Fibroblast of mammary gland (primary cell): Measurements from ENCODE around the gene UBL7.

Experiments
- DNase-seq: peaks from one replicate; pipeline ENCODE4 v3.0.0-alpha.2; 2010; ENCODE audit warnings: low read depth
- H3K4me3 ChIP-seq: 2 replicates; pipeline ENCODE4 v1.5.1; 2011; ENCODE audit warnings: low read depth, mild to moderate bottlenecking, low read length, moderate library complexity; ENCODE audit not compliant: control insufficient read depth
- TF ChIP-seq, protein P1 (sequence below): conservative IDR thresholded peaks from 2 replicates; pipeline ENCODE4 v1.5.1; 2011; ENCODE audit warnings: low read depth, low read length, inconsistent platforms; ENCODE audit not compliant: control insufficient read depth, insufficient read depth

Gene UBL7

DNA sequence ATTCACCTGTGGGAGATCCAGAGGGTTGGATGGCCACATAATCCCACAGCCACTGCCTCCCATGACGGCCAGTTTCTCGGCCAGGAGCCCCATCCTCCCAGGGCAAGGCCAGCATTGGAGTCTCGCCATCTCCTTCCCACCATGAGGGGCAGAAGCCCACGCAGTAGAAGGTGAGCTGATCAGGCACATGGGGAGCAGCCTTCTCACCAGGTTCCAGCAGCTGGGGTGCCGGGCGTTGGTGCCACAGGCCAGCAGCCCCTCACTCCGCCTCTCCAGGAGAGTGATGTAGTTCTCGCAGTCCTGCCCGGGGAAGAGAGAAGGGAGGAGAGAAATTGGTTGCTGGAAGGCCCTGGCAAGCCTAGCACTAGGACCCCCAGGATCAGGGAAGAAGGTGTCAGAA lies 43.3 kb downstream of the UBL7 start:
- H3K4me3 ChIP-seq: no peak overlapping the region
- TF ChIP-seq, protein P1, sequence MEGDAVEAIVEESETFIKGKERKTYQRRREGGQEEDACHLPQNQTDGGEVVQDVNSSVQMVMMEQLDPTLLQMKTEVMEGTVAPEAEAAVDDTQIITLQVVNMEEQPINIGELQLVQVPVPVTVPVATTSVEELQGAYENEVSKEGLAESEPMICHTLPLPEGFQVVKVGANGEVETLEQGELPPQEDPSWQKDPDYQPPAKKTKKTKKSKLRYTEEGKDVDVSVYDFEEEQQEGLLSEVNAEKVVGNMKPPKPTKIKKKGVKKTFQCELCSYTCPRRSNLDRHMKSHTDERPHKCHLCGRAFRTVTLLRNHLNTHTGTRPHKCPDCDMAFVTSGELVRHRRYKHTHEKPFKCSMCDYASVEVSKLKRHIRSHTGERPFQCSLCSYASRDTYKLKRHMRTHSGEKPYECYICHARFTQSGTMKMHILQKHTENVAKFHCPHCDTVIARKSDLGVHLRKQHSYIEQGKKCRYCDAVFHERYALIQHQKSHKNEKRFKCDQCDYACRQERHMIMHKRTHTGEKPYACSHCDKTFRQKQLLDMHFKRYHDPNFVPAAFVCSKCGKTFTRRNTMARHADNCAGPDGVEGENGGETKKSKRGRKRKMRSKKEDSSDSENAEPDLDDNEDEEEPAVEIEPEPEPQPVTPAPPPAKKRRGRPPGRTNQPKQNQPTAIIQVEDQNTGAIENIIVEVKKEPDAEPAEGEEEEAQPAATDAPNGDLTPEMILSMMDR: no peak
- DNase-seq: no peak

DNA sequence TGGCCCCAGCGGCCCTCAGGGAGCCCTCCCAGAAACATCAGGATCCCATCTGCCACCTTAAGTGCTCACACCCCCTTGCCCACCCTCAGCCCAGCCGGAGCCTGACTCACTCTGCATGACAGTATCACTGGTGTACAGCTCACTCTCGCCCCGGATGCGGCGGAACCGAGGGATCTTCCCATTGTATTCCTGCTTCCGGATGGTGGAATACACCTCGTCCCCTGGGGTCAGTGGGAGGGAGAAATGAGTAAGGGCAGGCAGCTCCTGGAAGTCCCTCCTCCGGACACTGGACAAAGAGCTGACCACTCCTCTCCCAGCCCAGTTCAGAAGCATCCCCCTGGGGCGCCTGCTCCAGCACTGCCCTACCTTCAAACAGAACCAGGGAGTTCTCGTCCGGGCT lies 43.7 kb downstream of the UBL7 start:
- no peak overlapping the region for H3K4me3 ChIP-seq
- peak; percentile 95 for DNase-seq
- TF ChIP-seq, protein P1: no peak

- H3K4me3 ChIP-seq: no peak overlapping the region
- TF ChIP-seq, protein P1: no peak
- peak; percentile 40 for DNase-seq
These were observed 44.7 kb downstream of the UBL7 start for GRCh38 chr15:74415966-74416916.

GRCh38 chr15:74414603-74415338 lies 46.2 kb downstream of the UBL7 start:
- DNase-seq: no peak
- TF ChIP-seq, protein P1: no peak
- no peak overlapping the region for H3K4me3 ChIP-seq

GRCh38 chr15:74414081-74414580 lies 46.8 kb downstream of the UBL7 start:
- no peak overlapping the region for H3K4me3 ChIP-seq
- DNase-seq: no peak
- TF ChIP-seq, protein P1: no peak

- TF ChIP-seq, protein P1: no peak
- H3K4me3 ChIP-seq: no peak overlapping the region
These were observed 47.4 kb downstream of the UBL7 start for GRCh38 chr15:74413350-74414080.

More at GRCh38 chr15:74413350-74414080, 47.4 kb downstream of the UBL7 start:
- no peak for DNase-seq
